Measurements from ENCODE around the gene CCDC38.
A peak's percentile ranks its signal among the peaks of the same experiment; 100 is the strongest.

CCDC38 gene

DNA sequence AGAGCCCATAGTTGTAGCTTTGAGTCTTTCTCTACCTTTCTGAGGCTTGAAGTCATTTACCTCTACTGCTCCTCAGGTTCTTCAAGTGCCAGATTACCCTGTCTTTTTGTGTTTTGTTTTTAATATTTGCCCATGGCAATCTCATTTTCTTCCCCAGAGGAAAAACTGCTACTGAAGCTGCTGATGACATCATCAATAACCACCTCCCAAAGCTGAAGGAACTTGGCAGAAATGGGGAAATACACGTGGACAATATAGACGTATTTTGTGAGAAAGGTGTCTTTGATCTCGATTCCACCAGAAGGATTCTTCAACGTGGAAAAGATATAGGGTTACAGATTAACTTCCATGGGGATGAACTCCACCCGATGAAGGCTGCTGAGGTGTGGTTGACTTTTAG, 17.8 kb upstream of the CCDC38 start:
- H3K4me1 ChIP-seq (ENCODE audit: control insufficient read depth, insufficient read depth, low read length), result peaks cover 6% of the 10 kb centered on the region; the same call in 1 of the 2 replicates
- H3K9ac ChIP-seq (ENCODE audit: low read depth, low read length), result no peak overlapping the region
- no peaks in the 10 kb centered on the region for H3K27me3 ChIP-seq (ENCODE audit: control insufficient read depth, insufficient read depth, low read length)
- H3K9me3 ChIP-seq (ENCODE audit: control insufficient read depth, insufficient read depth, low read length), result no peaks in the 10 kb centered on the region
- H3K27ac ChIP-seq (ENCODE audit: low read depth, low read length), result no peak overlapping the region
- no peaks in the 10 kb centered on the region for H3K36me3 ChIP-seq (ENCODE audit: control insufficient read depth, insufficient read depth, low read length)
- H3K4me3 ChIP-seq (ENCODE audit: low read depth, low read length), result no peak overlapping the region

DNA sequence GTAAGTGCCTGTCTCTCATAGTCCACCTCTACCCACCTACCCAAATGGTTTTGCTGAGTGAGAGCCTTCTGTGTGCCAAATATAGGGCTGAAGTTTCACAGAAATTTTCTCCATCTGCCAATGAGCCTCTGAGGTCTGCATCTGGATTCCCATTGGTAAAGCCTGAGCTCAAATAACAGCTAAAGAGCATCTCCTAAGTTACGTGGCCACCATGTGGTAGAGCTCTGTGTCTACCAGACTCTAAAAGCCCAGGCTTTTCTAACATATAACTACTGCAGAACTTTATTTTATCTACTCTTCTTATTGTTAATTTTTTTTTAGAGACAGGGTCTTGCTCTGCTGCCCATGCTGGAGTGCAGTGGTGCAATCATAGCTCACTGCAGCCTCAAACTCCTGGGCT, 16.7 kb upstream of the CCDC38 start:
- Histone ChIP-seq H3K4me1 (ENCODE audit: control insufficient read depth, insufficient read depth, low read length) (peaks cover 6% of the 10 kb centered on the region; the same call in 1 of the 2 replicates), H3K9me3 (ENCODE audit: control insufficient read depth, insufficient read depth, low read length) (no peaks in the 10 kb centered on the region), H3K9ac (ENCODE audit: low read depth, low read length) (no peak overlapping the region), H3K36me3 (ENCODE audit: control insufficient read depth, insufficient read depth, low read length) (no peaks in the 10 kb centered on the region), H3K4me3 (ENCODE audit: low read depth, low read length) (no peak overlapping the region), H3K27me3 (ENCODE audit: control insufficient read depth, insufficient read depth, low read length) (no peaks in the 10 kb centered on the region), H3K27ac (ENCODE audit: low read depth, low read length) (no peak overlapping the region)

DNA sequence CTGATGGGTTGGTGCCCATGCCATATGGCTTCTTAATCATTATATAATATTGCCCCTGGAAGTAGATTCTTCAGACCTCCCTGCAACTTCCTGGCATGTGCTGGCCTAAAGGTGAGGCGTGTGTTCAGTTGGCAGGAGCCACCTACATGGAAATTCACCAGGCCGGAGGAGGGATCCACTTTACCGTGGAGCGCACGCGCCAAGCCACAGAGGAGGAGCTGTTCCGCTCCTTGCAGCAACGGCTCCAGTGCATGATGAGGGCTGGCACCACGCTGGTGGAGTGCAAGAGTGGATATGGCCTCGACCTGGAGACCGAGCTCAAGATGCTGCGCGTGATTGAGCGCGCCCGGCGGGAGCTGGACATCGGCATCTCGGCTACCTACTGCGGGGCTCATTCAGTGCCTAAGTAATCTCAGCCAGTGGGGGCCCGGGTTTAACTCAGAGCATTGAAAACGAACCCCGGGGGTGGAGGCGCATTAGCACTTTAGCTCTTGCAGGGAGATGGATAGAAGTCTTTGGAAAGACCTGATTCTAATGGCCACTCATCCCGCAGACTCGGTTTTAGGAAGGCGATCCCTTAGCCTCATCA, 14.2 kb upstream of the CCDC38 start:
- no peaks in the 10 kb centered on the region for H3K27me3 ChIP-seq (ENCODE audit: control insufficient read depth, insufficient read depth, low read length)
- no peak overlapping the region; the same call in 1 of the 2 replicates for H3K4me3 ChIP-seq (ENCODE audit: low read depth, low read length)
- H3K36me3 ChIP-seq (ENCODE audit: control insufficient read depth, insufficient read depth, low read length), result no peaks in the 10 kb centered on the region
- H3K9ac ChIP-seq (ENCODE audit: low read depth, low read length), result no peak overlapping the region
- peaks cover 10% of the 10 kb centered on the region; the same call in 1 of the 2 replicates for H3K4me1 ChIP-seq (ENCODE audit: control insufficient read depth, insufficient read depth, low read length)
- H3K9me3 ChIP-seq (ENCODE audit: control insufficient read depth, insufficient read depth, low read length), result no peaks in the 10 kb centered on the region
- H3K27ac ChIP-seq (ENCODE audit: low read depth, low read length), result peak overlapping the region; percentile 42

DNA sequence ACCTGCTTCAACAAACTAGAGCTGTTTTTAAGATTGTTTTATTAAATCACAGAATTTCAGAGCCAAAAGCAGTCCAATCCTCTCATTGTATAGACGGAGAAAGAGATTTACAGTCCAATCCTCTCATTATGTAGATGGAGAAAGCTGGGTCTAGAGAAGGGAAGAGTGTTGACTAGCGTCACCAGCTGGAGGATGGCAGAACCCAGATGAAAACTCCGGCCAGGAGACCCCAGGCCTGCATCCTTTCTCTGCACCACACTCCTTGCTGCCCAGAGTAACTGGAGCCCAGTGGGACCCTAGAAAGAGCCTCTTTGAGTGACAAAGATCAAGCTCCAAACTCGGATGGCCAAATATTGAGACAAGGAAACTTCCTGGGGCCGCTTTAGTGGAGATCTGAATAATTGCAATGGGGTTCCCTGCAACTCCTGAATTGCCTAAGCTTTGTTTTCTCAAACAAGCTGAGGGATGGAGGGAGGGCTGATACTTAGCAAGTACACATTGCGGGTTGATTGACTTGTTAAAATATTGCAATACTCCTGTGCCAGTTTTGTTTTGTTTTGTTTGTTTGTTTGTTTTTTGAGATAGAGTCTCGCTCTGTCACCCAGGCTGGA, 13.2 kb upstream of the CCDC38 start:
- H3K9me3 ChIP-seq (ENCODE audit: control insufficient read depth, insufficient read depth, low read length), result no peaks in the 10 kb centered on the region
- H3K4me3 ChIP-seq (ENCODE audit: low read depth, low read length), result no peak overlapping the region
- H3K9ac ChIP-seq (ENCODE audit: low read depth, low read length), result no peak overlapping the region
- no peaks in the 10 kb centered on the region for H3K36me3 ChIP-seq (ENCODE audit: control insufficient read depth, insufficient read depth, low read length)
- H3K27ac ChIP-seq (ENCODE audit: low read depth, low read length), result no peak overlapping the region
- H3K4me1 ChIP-seq (ENCODE audit: control insufficient read depth, insufficient read depth, low read length), result peaks cover 10% of the 10 kb centered on the region; the same call in 1 of the 2 replicates
- H3K27me3 ChIP-seq (ENCODE audit: control insufficient read depth, insufficient read depth, low read length), result no peaks in the 10 kb centered on the region

DNA sequence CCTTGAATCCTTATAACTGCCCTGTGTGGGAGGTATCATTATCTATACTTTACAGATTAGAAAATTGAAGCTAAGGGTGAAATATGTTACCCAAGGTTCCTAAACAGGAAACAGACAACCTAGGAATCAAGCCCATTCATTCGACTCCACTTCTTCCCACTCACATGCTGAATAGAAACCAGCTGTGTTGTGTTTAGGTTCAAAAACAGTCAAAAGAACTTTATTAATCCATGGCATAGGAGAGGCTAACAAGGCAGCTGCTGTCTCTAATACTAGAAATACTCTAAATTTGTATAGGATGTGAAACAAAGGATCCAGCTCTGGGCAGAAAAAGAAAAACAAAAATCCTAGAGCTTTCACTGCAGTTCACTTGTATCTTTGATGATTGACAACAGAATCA, 10.6 kb upstream of the CCDC38 start:
- H3K9ac ChIP-seq (ENCODE audit: low read depth, low read length), result no peak overlapping the region

DNA sequence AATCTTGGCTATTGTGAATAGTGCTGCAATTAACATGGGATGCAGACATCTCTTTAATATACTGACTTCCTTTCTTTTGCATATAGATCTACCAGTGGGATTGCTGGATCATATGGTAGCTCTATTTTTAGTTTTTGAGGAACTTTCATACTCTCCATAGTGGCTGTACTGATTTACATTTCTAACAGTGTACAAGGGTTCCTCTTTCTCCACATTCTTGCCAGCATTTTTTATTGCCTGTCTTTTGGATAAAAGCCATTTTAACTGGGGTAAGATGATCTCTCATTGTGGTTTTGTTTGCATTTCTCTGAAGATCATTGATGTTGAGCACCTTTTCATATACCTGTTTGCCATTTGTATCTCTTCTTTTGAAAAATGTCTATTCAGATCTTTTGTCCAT, 9.1 kb upstream of the CCDC38 start:
- H3K27ac ChIP-seq (ENCODE audit: low read depth, low read length), result no peak overlapping the region
- no peak overlapping the region for H3K4me3 ChIP-seq (ENCODE audit: low read depth, low read length)
- peaks cover 14% of the 10 kb centered on the region for H3K4me1 ChIP-seq (ENCODE audit: control insufficient read depth, insufficient read depth, low read length)
- H3K9me3 ChIP-seq (ENCODE audit: control insufficient read depth, insufficient read depth, low read length), result no peaks in the 10 kb centered on the region
- no peaks in the 10 kb centered on the region for H3K36me3 ChIP-seq (ENCODE audit: control insufficient read depth, insufficient read depth, low read length)
- no peak overlapping the region for H3K9ac ChIP-seq (ENCODE audit: low read depth, low read length)
- no peaks in the 10 kb centered on the region for H3K27me3 ChIP-seq (ENCODE audit: control insufficient read depth, insufficient read depth, low read length)

More for the DNA sequence above, 10.6 kb upstream of the CCDC38 start:
- no peak overlapping the region for H3K27ac ChIP-seq (ENCODE audit: low read depth, low read length)
- no peak overlapping the region for H3K4me3 ChIP-seq (ENCODE audit: low read depth, low read length)
- peaks cover 20% of the 10 kb centered on the region for H3K4me1 ChIP-seq (ENCODE audit: control insufficient read depth, insufficient read depth, low read length)
- no peaks in the 10 kb centered on the region for H3K36me3 ChIP-seq (ENCODE audit: control insufficient read depth, insufficient read depth, low read length)
- H3K9me3 ChIP-seq (ENCODE audit: control insufficient read depth, insufficient read depth, low read length), result no peaks in the 10 kb centered on the region
- no peaks in the 10 kb centered on the region for H3K27me3 ChIP-seq (ENCODE audit: control insufficient read depth, insufficient read depth, low read length)

DNA sequence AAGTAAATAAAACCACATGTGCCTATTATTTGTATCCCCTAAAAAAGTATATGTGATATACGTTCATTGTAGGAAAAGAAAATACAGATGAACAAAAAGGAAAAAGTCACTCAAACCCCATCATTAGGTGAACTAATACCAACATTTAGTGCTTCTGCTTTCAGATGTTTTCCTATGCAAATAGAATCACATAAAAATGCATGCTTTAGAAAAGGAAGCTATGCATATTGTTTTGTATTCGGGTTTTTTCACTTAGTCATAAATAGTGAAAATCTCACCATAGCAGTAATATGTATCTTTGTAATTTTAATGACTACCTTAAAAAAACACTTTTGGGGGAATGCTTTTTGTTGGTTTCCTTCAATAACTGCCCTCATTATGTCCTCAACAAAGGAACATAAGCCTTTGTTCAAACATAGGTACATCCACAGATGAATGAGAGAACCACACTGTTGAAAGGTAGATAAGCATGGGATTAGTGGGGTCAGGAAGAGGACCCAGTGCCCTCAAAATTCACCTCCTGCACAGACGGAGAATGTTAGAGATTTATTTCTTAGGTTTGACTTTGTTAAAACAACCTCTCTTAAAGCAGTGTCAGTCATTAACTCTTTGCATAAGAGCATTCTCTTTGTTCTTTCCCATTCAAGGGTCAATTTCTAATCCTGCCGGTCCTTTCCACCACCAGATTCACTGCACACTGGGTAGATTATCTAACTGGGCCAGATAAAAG, 7.2 kb upstream of the CCDC38 start:
- Histone ChIP-seq H3K4me1 (ENCODE audit: control insufficient read depth, insufficient read depth, low read length) (peaks cover 18% of the 10 kb centered on the region), H3K36me3 (ENCODE audit: control insufficient read depth, insufficient read depth, low read length) (no peaks in the 10 kb centered on the region), H3K4me3 (ENCODE audit: low read depth, low read length) (peak overlapping the region; percentile 16; the same call in 1 of the 2 replicates), H3K9ac (ENCODE audit: low read depth, low read length) (no peak overlapping the region), H3K27ac (ENCODE audit: low read depth, low read length) (peak overlapping the region; percentile 18), H3K27me3 (ENCODE audit: control insufficient read depth, insufficient read depth, low read length) (peaks cover 8% of the 10 kb centered on the region; the same call in 1 of the 2 replicates), H3K9me3 (ENCODE audit: control insufficient read depth, insufficient read depth, low read length) (no peaks in the 10 kb centered on the region)

DNA sequence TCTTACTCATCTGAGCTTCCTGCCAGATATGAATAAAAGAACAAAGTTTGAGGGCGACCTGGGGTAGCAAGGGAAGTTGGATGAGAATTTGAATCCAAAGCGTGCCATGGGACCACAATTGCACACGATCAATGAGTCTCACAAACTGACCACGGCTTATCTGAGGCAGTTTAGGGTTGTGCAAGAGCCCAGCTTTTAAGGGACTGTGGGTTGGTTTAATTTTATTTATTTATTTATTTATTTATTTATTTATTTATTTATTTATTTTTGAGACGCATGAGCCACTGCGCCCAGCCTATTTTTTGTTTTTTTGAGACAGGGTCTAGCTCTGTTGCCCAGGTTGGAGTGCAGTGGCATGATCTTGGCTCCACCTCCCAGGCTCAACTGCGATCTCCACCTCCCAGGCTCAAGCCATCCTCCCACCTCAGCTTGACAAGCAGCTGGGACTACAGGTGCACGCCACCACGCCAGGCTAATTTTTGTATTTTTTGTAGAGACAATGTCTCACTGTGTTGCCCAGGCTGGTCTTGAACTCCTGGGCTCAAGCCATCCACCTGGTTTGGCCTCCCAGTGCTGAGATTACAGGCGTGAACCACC, 1.8 kb upstream of the CCDC38 start:
- H3K4me3 ChIP-seq (ENCODE audit: low read depth, low read length), result no peak overlapping the region
- peaks cover 10% of the 10 kb centered on the region for H3K4me1 ChIP-seq (ENCODE audit: control insufficient read depth, insufficient read depth, low read length)
- no peak overlapping the region for H3K9ac ChIP-seq (ENCODE audit: low read depth, low read length)
- H3K27ac ChIP-seq (ENCODE audit: low read depth, low read length), result no peak overlapping the region
- H3K27me3 ChIP-seq (ENCODE audit: control insufficient read depth, insufficient read depth, low read length), result peaks cover 22% of the 10 kb centered on the region
- no peaks in the 10 kb centered on the region for H3K36me3 ChIP-seq (ENCODE audit: control insufficient read depth, insufficient read depth, low read length)
- H3K9me3 ChIP-seq (ENCODE audit: control insufficient read depth, insufficient read depth, low read length), result no peaks in the 10 kb centered on the region

DNA sequence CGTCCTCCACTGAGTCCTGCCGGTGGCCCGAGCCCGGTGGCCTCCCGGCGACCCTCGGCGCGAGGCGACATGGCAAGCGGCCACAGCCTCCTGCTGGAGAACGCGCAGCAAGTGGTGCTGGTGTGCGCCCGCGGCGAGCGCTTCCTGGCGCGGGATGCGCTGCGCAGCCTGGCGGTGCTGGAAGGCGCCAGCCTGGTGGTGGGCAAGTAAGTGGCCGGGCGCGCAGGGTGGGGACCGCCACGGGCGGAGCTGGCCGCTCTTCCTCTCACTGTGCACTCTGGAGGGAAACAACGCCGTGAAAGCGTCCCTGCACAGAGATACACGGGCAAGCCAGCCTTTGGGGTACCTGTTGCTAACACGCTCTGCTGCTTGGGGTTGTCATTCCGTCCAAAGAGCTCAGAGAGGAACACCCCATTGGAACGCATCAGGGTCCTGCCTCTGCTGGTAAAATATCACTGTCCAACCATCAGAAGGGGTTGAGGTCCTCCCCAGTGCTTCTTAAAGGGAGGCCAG, 972 bp upstream of the CCDC38 start, which contains the start of gene AMDHD1:
Gene AMDHD1 (plus strand): TSS at position 2 of the 513 bp plus-strand sequence. CDS start 68 bp downstream, at position 70.
- H3K27ac ChIP-seq (ENCODE audit: low read depth, low read length), result peak within 1 kb of the TSS; percentile 55
- H3K4me3 ChIP-seq (ENCODE audit: low read depth, low read length), result peak within 1 kb of the TSS; percentile 87
- no peaks in the 10 kb centered on the region for H3K9me3 ChIP-seq (ENCODE audit: control insufficient read depth, insufficient read depth, low read length)
- H3K9ac ChIP-seq (ENCODE audit: low read depth, low read length), result 0 out of 2 replicates have a peak within 1 kb of the TSS, but pooled peaks have one; percentile 52
- peaks cover 8% of the 10 kb centered on the region for H3K4me1 ChIP-seq (ENCODE audit: control insufficient read depth, insufficient read depth, low read length)
- no peaks in the 10 kb centered on the region for H3K36me3 ChIP-seq (ENCODE audit: control insufficient read depth, insufficient read depth, low read length)
- H3K27me3 ChIP-seq (ENCODE audit: control insufficient read depth, insufficient read depth, low read length), result peaks cover 22% of the 10 kb centered on the region

DNA sequence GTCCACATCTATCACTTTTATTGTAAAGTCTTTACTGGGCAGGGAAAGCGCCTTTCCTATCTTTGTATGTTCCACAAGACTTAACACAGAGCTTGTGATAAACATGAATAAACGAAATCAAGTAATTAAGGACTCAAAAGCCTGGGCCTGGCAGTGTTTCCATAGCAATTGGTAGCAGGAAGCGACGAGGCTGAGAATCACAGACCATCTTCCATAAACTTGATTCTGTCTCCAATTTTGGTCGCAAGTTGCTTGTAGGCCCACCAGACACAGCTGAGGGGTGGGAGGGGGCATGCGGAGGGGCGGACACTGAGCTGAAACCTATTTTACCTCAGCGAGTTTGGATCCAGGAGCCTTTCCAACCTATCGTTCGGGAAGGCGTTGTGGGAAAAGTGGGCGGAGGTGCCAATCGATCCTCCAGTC, 302 bp downstream of the CCDC38 start:
- H3K27ac ChIP-seq (ENCODE audit: low read depth, low read length), result peak overlapping the region; percentile 55
- H3K9ac ChIP-seq (ENCODE audit: low read depth, low read length), result no peak overlapping the region

More for the DNA sequence above, 302 bp downstream of the CCDC38 start:
- H3K9me3 ChIP-seq (ENCODE audit: control insufficient read depth, insufficient read depth, low read length), result no peaks in the 10 kb centered on the region
- peak overlapping the region; percentile 87 for H3K4me3 ChIP-seq (ENCODE audit: low read depth, low read length)
- H3K27me3 ChIP-seq (ENCODE audit: control insufficient read depth, insufficient read depth, low read length), result peaks cover 22% of the 10 kb centered on the region
- H3K4me1 ChIP-seq (ENCODE audit: control insufficient read depth, insufficient read depth, low read length), result peaks cover 8% of the 10 kb centered on the region
- no peaks in the 10 kb centered on the region for H3K36me3 ChIP-seq (ENCODE audit: control insufficient read depth, insufficient read depth, low read length)

Data from HUES48 (cell line).